MCF 10A (cell line): ENCODE measurements around the gene BCAT1. TPM values are rescaled to one million over a fixed set of nuclear protein-coding genes. Genes with fewer than 3 reads are reported as not detected.

ENCODE experiments used
- BruUV-seq: library from RNA; stranded (reverse); fragments of 400-500 nt; replicated peaks from 2 replicates; lab custom pipeline; 2021; lab: Mats Ljungman, UMichigan
- CTCF ChIA-PET: fragments of 300-600 bp; sonication (Branson Sonifier 250); formaldehyde crosslinking; extraction: SDS; loops from one replicate; lab custom pipeline; 2021; ENCODE audit warnings: antibody characterized with exemption, inconsistent platforms; lab: Yijun Ruan, JAX
- POLR2A ChIA-PET: fragments of 300-600, 350-650 bp; sonication (Branson Sonifier 250); formaldehyde crosslinking; extraction: SDS; loops from one replicate; lab custom pipeline; 2020; ENCODE audit warnings: antibody characterized with exemption, inconsistent platforms; lab: Yijun Ruan, JAX
- DNase-seq: peaks from one replicate; pipeline ENCODE4 v3.0.0-alpha.2; 2018; ENCODE audit not compliant: unreplicated experiment
- H3K27ac Mint-ChIP-seq: one replicate; pipeline ENCODE4 v1.8.0; 2022; ENCODE audit warnings: mild to moderate bottlenecking, low read depth, mixed read lengths; ENCODE audit not compliant: unreplicated experiment
- H3K27me3 Mint-ChIP-seq: one replicate; pipeline ENCODE4 v1.8.0; 2022; ENCODE audit warnings: mixed read lengths; ENCODE audit not compliant: insufficient read depth, unreplicated experiment
- H3K36me3 Mint-ChIP-seq: one replicate; pipeline ENCODE4 v1.8.0; 2022; ENCODE audit warnings: mild to moderate bottlenecking, moderate library complexity, mixed read lengths; ENCODE audit not compliant: insufficient read depth, unreplicated experiment
- H3K4me1 Mint-ChIP-seq: one replicate; pipeline ENCODE4 v1.8.0; 2022; ENCODE audit warnings: mixed read lengths; ENCODE audit not compliant: insufficient read depth, unreplicated experiment
- H3K4me3 Mint-ChIP-seq: one replicate; pipeline ENCODE4 v1.8.0; 2022; ENCODE audit warnings: mild to moderate bottlenecking, moderate library complexity, mixed read lengths; ENCODE audit not compliant: unreplicated experiment
- H3K9me3 Mint-ChIP-seq: one replicate; pipeline ENCODE4 v1.8.0; 2022; ENCODE audit warnings: mixed read lengths; ENCODE audit not compliant: unreplicated experiment
- intact Hi-C: fragments of 100-400 bp; cut with micrococcal nuclease; formaldehyde crosslinking; loops from 2 replicates; pipeline ENCODE4 v1.14.1; 2022
- total RNA-seq: library from RNA; stranded (reverse); gene quantifications from 2 replicates; pipeline ENCODE4 v1.2.3, GENCODE V29; 2022
- TF ChIP-seq, protein P1 (sequence below): fragments of 200-600 bp; IDR thresholded peaks from one replicate; pipeline ENCODE4 v1.8.0; 2022; ENCODE audit warnings: antibody characterized with exemption, mild to moderate bottlenecking; ENCODE audit not compliant: unreplicated experiment

BCAT1 gene
- total RNA-seq, 1 experiment from 2014 or later: 0.12 TPM

DNA sequence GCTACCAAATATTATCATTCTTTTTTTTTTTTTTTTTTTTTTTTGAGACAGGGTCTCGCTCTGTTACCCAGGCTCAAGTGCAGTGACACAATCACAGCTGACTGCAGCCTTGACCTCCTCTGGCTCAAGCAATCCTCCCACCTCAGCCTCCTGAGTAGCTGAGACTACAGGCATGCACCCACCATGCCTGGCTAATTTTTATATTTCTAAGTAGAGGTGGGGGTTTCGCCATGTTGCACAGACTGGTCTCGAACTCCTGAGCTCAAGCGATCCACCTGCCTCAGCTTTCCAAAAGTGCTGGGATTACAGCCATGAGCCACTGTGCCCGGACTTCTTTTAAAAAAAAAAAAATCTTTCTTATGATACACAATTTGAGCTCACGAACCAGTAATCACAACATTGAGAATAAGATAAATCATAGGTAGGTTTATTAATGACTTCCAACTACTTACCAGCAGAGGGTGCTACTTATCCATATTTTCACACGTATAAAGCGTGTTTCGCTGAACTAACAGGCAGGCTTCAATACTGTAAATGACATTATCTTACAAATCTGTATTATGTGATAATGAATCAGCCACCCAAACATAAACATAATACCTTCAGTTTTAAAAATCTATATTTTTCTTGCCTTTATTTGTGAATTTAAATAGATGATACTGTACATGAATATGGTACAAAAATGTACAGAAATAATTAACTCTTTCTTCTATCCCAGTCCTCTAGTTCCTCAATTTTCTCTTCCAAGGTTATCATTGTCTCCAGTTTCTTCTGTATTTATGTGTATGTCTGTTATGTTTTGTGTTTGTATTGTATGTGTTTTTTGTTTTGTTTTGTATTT, 42.5 kb upstream of the BCAT1 start:
- no peak overlapping the region for H3K4me3 Mint-ChIP-seq
- CTCF ChIA-PET: interaction anchor here (0.6 to 7.3 kb wide), 31 partner anchors 9 to 397 kb away, joined by 3 to 90 read pairs (median 5); partner anchors contain the start of genes DNAI7 and ETFRF1
- H3K9me3 Mint-ChIP-seq: no peaks in the 10 kb centered on the region
- DNase-seq: peak; percentile 69
- H3K27ac Mint-ChIP-seq: no peak overlapping the region
- H3K36me3 Mint-ChIP-seq: peaks cover 7% of the 10 kb centered on the region
- intact Hi-C loops: loop anchor here (1.0 to 10.0 kb wide), 5 partner anchors 128 to 396 kb away; no protein-coding TSS in a partner anchor
- no TSS peak for BruUV-seq
- TF ChIP-seq, protein P1, sequence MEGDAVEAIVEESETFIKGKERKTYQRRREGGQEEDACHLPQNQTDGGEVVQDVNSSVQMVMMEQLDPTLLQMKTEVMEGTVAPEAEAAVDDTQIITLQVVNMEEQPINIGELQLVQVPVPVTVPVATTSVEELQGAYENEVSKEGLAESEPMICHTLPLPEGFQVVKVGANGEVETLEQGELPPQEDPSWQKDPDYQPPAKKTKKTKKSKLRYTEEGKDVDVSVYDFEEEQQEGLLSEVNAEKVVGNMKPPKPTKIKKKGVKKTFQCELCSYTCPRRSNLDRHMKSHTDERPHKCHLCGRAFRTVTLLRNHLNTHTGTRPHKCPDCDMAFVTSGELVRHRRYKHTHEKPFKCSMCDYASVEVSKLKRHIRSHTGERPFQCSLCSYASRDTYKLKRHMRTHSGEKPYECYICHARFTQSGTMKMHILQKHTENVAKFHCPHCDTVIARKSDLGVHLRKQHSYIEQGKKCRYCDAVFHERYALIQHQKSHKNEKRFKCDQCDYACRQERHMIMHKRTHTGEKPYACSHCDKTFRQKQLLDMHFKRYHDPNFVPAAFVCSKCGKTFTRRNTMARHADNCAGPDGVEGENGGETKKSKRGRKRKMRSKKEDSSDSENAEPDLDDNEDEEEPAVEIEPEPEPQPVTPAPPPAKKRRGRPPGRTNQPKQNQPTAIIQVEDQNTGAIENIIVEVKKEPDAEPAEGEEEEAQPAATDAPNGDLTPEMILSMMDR: peak; percentile 51
- H3K4me1 Mint-ChIP-seq: peaks cover 5% of the 10 kb centered on the region
- no peaks in the 10 kb centered on the region for H3K27me3 Mint-ChIP-seq
- POLR2A ChIA-PET: interaction anchor here (1.9 to 3.2 kb wide), 4 partner anchors 63 to 396 kb away, joined by 6 to 24 read pairs (median 11); no protein-coding TSS in a partner anchor

DNA sequence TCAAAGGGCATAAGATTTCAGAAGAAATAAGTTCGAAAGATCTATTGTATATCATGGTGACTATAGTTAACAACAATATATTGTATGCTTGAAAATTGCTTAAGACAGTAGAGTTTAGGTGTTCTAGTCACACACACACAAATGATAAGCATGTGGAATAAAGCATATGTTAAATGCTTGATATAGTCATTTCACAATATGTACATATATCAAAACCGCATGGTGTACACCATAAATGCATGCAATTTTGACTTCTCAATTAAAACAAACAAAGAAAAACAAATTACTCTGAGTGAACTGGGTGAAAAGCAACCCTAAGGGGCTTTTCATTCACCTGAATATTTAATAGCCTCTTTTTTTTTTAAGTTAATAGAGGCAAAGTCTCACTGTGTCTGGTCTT, 40.3 kb upstream of the BCAT1 start:
- peaks cover 7% of the 10 kb centered on the region for H3K36me3 Mint-ChIP-seq
- ChIA-PET POLR2A (interaction anchor here (1.3 kb wide), 1 partner anchor 142 kb away, joined by 3 read pairs; no protein-coding TSS in a partner anchor), CTCF (interaction anchor here (0.7 to 4.8 kb wide), 4 partner anchors 135 to 304 kb away, joined by 3 to 53 read pairs (median 3); no protein-coding TSS in a partner anchor)
- H3K4me3 Mint-ChIP-seq: no peak overlapping the region
- no peak for DNase-seq
- H3K27ac Mint-ChIP-seq: no peak overlapping the region
- no peaks in the 10 kb centered on the region for H3K27me3 Mint-ChIP-seq
- BruUV-seq: no TSS peak
- TF ChIP-seq, protein P1: no peak
- no peaks in the 10 kb centered on the region for H3K9me3 Mint-ChIP-seq
- H3K4me1 Mint-ChIP-seq: peaks cover 5% of the 10 kb centered on the region
- intact Hi-C loops: no loop called here

DNA sequence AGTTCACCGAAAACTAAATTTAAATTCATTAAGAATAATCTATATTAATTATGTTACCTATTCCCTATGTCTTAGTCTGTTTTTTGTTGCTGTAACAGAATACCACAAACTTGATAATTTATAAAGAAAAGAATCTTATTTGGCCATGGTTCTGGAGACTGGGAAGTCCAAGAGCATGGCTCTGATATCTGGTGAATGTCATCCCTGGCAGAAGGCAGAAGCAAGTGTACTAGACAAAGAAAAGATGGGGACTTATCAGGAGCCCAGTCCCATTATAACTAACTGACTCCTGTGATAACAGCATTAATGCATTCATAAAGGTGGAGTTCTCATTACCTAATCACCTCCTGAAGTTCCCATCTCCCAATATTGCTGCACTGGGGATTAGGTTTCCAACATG, 33.3 kb upstream of the BCAT1 start:
- CTCF ChIA-PET: interaction anchor here (0.6 to 1.8 kb wide), 2 partner anchors 9 to 1664 kb away, joined by 3 to 11 read pairs; no protein-coding TSS in a partner anchor
- H3K36me3 Mint-ChIP-seq: no peaks in the 10 kb centered on the region
- POLR2A ChIA-PET: interaction anchor here (0.9 to 1.6 kb wide), 2 partner anchors 10 to 146 kb away, joined by 3 read pairs; no protein-coding TSS in a partner anchor

More for the DNA sequence above, 33.3 kb upstream of the BCAT1 start:
- no peaks in the 10 kb centered on the region for H3K9me3 Mint-ChIP-seq
- no peak overlapping the region for H3K4me3 Mint-ChIP-seq
- BruUV-seq: no TSS peak
- no peak for DNase-seq
- no peaks in the 10 kb centered on the region for H3K4me1 Mint-ChIP-seq
- H3K27ac Mint-ChIP-seq: no peak overlapping the region
- intact Hi-C loops: no loop called here
- no peaks in the 10 kb centered on the region for H3K27me3 Mint-ChIP-seq
- TF ChIP-seq, protein P1: no peak
